Neural progenitor cell (in vitro differentiated cells): ENCODE results near the gene BARX2. TPM values are rescaled to one million over a fixed set of nuclear protein-coding genes. Genes with fewer than 3 reads are reported as not detected.
A peak's percentile ranks its signal among the peaks of the same experiment; 100 is the strongest.
"Not testable (repeated sequence)": the region's sequence is repeated elsewhere in the genome, so short reads cannot be mapped to it uniquely, and the experiment has no call there.

Experiments used
- DNase-seq: peaks from one replicate; pipeline ENCODE4 v3.0.0-alpha.2; 2016; ENCODE audit warnings: low spot score
- H2AFZ ChIP-seq: fragments of 200-600 bp; sonication (generic); replicated peaks from 2 replicates; pipeline ENCODE4 v1.6.1; 2016; ENCODE audit warnings: antibody characterized with exemption
- H3F3A ChIP-seq: fragments of 200-600 bp; sonication (generic); 2 replicates; pipeline ENCODE4 v1.6.1; 2016; ENCODE audit warnings: antibody characterized with exemption, low read depth
- H3K27ac ChIP-seq: fragments of 200-600 bp; sonication (generic); 2 replicates; pipeline ENCODE4 v1.5.1; 2016; ENCODE audit warnings: mild to moderate bottlenecking
- H3K27me3 ChIP-seq: fragments of 200-600 bp; sonication (generic); 2 replicates; pipeline ENCODE4 v1.6.1; 2016; ENCODE audit warnings: mild to moderate bottlenecking, moderate library complexity
- H3K36me3 ChIP-seq: fragments of 200-600 bp; sonication (generic); 2 replicates; pipeline ENCODE4 v1.5.1; 2016
- H3K4me1 ChIP-seq: fragments of 200-600 bp; sonication (generic); 2 replicates; pipeline ENCODE4 v1.6.1; 2016; ENCODE audit warnings: mixed run types
- H3K4me2 ChIP-seq: fragments of 200-600 bp; sonication (generic); 2 replicates; pipeline ENCODE4 v1.6.1; 2016
- H3K4me3 ChIP-seq: fragments of 200-600 bp; sonication (generic); 2 replicates; pipeline ENCODE4 v1.5.1; 2016
- H3K79me2 ChIP-seq: fragments of 200-600 bp; sonication (generic); 2 replicates; pipeline ENCODE4 v1.6.1; 2016; ENCODE audit warnings: low read depth
- H3K9ac ChIP-seq: fragments of 200-600 bp; sonication (generic); 2 replicates; pipeline ENCODE4 v1.6.1; 2016
- H3K9me3 ChIP-seq: fragments of 200-600 bp; sonication (generic); 2 replicates; pipeline ENCODE4 v1.5.1; 2016; ENCODE audit warnings: low read depth
- H4K20me1 ChIP-seq: fragments of 200-600 bp; sonication (generic); 2 replicates; pipeline ENCODE4 v1.6.1; 2016; ENCODE audit warnings: low read depth
- H3K27ac Mint-ChIP-seq: 3 replicates; pipeline ENCODE4 v1.8.0; 2021; ENCODE audit warnings: mixed read lengths
- H3K27me3 Mint-ChIP-seq: 2 replicates; pipeline ENCODE4 v1.8.0; 2022; ENCODE audit warnings: low read depth, mild to moderate bottlenecking, inconsistent platforms, moderate library complexity, mixed read lengths; ENCODE audit not compliant: insufficient read depth
- H3K36me3 Mint-ChIP-seq: 3 replicates; pipeline ENCODE4 v1.8.0; 2021; ENCODE audit warnings: mixed read lengths
- H3K4me1 Mint-ChIP-seq: 3 replicates; pipeline ENCODE4 v1.8.0; 2021; ENCODE audit warnings: mixed read lengths
- H3K4me3 Mint-ChIP-seq: 3 replicates; pipeline ENCODE4 v1.8.0; 2021; ENCODE audit warnings: mild to moderate bottlenecking, moderate library complexity, mixed read lengths
- H3K9me3 Mint-ChIP-seq: 3 replicates; pipeline ENCODE4 v1.8.0; 2020; ENCODE audit warnings: mixed read lengths
- CTCF ChIP-seq: fragments of 200-600 bp; sonication (generic); IDR thresholded peaks from 2 replicates; pipeline ENCODE4 v1.5.1; 2017; ENCODE audit warnings: antibody characterized with exemption, mild to moderate bottlenecking
- EZH2 ChIP-seq: fragments of 200-600 bp; sonication (generic); IDR thresholded peaks from 2 replicates; pipeline ENCODE4 v1.6.1; 2017; ENCODE audit warnings: antibody characterized with exemption, mild to moderate bottlenecking, moderate library complexity
- EZH2phosphoT487 ChIP-seq: fragments of 200-600 bp; sonication (generic); IDR thresholded peaks from 2 replicates; pipeline ENCODE4 v1.6.1; 2017; ENCODE audit warnings: antibody characterized with exemption
- total RNA-seq: library from RNA; depleted of rRNA; stranded (reverse); fragments of >200 nt; gene quantifications from 2 replicates; pipeline ENCODE4 v1.2.3, GENCODE V29; 2015; ENCODE audit warnings: low replicate concordance

The BARX2 gene
- total RNA-seq, result not detected in 2 replicates

- TF ChIP-seq CTCF (peak; percentile 57), EZH2 (no peak)
- peak within 1 kb of the TSS; percentile 86 for H3K4me2 ChIP-seq
- H2AFZ ChIP-seq, result no peak within 1 kb of the TSS
- Mint-ChIP-seq H3K4me1 (peaks cover 19% of the 10 kb centered on the region), H3K27ac (no peak within 1 kb of the TSS), H3K36me3 (no peaks in the 10 kb centered on the region), H3K27me3 (peaks cover 67% of the 10 kb centered on the region), H3K4me3 (peak within 1 kb of the TSS; percentile 83), H3K9me3 (peaks cover 5% of the 10 kb centered on the region)
- peak within 1 kb of the TSS; percentile 51 for H3K4me3 ChIP-seq
- H3K9ac ChIP-seq, result no peak within 1 kb of the TSS
- no peaks in the 10 kb centered on the region for H3K79me2 ChIP-seq
- peaks cover 100% of the 10 kb centered on the region for H3K27me3 ChIP-seq
- no peak within 1 kb of the TSS for H3K27ac ChIP-seq
- H3K4me1 ChIP-seq, result peaks cover 26% of the 10 kb centered on the region
- peaks cover 26% of the 10 kb centered on the region for H3F3A ChIP-seq
- H3K36me3 ChIP-seq, result no peaks in the 10 kb centered on the region
- peaks cover 41% of the 10 kb centered on the region for H4K20me1 ChIP-seq
- H3K9me3 ChIP-seq, result no peaks in the 10 kb centered on the region
- peak; percentile 91 for DNase-seq
These were observed at the start of gene BARX2 for GRCh38 chr11:129375751-129376657. TSS of gene BARX2 (plus strand) at chr11:129375848. CDS start at chr11:129376036, 188 bp downstream.

GRCh38 chr11:129326921-129327320 is 48.7 kb upstream of the BARX2 start:
- peaks cover 20% of the 10 kb centered on the region for H3K4me1 Mint-ChIP-seq

GRCh38 chr11:129327708-129328107 is 47.9 kb upstream of the BARX2 start:
- not testable (repeated sequence) for H3K27ac Mint-ChIP-seq, H3F3A ChIP-seq, H3K9ac ChIP-seq, H3K4me3 Mint-ChIP-seq, H3K9me3 ChIP-seq, H3K4me3 ChIP-seq, H3K36me3 ChIP-seq, H2AFZ ChIP-seq, H3K36me3 Mint-ChIP-seq, H3K4me2 ChIP-seq, H3K4me1 ChIP-seq, H3K27me3 ChIP-seq, DNase-seq, H3K79me2 ChIP-seq, H4K20me1 ChIP-seq, H3K27me3 Mint-ChIP-seq, H3K27ac ChIP-seq, H3K9me3 Mint-ChIP-seq
- peaks cover 24% of the 10 kb centered on the region for H3K4me1 Mint-ChIP-seq

More at GRCh38 chr11:129326921-129327320, 48.7 kb upstream of the BARX2 start:
- no peak overlapping the region for H3K4me2 ChIP-seq
- no peak overlapping the region for H2AFZ ChIP-seq
- no peaks in the 10 kb centered on the region for H3K27me3 ChIP-seq
- DNase-seq, result no peak
- Mint-ChIP-seq H3K27ac (no peak overlapping the region), H3K36me3 (no peaks in the 10 kb centered on the region), H3K9me3 (no peaks in the 10 kb centered on the region), H3K27me3 (peaks cover 3% of the 10 kb centered on the region), H3K4me3 (no peak overlapping the region)
- no peaks in the 10 kb centered on the region for H3K79me2 ChIP-seq
- no peaks in the 10 kb centered on the region for H3F3A ChIP-seq
- H3K36me3 ChIP-seq, result no peaks in the 10 kb centered on the region
- H4K20me1 ChIP-seq, result no peaks in the 10 kb centered on the region
- TF ChIP-seq EZH2phosphoT487 (no peak), CTCF (no peak), EZH2 (no peak)
- no peak overlapping the region for H3K27ac ChIP-seq
- no peak overlapping the region for H3K4me3 ChIP-seq
- H3K9me3 ChIP-seq, result no peaks in the 10 kb centered on the region
- H3K4me1 ChIP-seq, result peaks cover 4% of the 10 kb centered on the region
- H3K9ac ChIP-seq, result no peak overlapping the region

- DNase-seq, result no peak
- no peak for TF ChIP-seq CTCF
- no peak for TF ChIP-seq EZH2phosphoT487
- no peak for TF ChIP-seq EZH2
These were observed 46.9 kb upstream of the BARX2 start for GRCh38 chr11:129328756-129329155.

More at GRCh38 chr11:129328756-129329155, 46.9 kb upstream of the BARX2 start:
- Mint-ChIP-seq H3K4me3 (no peak overlapping the region), H3K9me3 (no peaks in the 10 kb centered on the region), H3K4me1 (peaks cover 23% of the 10 kb centered on the region), H3K27me3 (peaks cover 3% of the 10 kb centered on the region), H3K27ac (no peak overlapping the region), H3K36me3 (no peaks in the 10 kb centered on the region)
- Histone ChIP-seq H3K27me3 (no peaks in the 10 kb centered on the region), H4K20me1 (no peaks in the 10 kb centered on the region), H3K9me3 (no peaks in the 10 kb centered on the region), H3K4me1 (peaks cover 4% of the 10 kb centered on the region), H3K36me3 (no peaks in the 10 kb centered on the region), H3K27ac (no peak overlapping the region), H3F3A (no peaks in the 10 kb centered on the region), H3K4me2 (no peak overlapping the region), H3K4me3 (no peak overlapping the region), H2AFZ (peak overlapping the region; percentile 9), H3K79me2 (no peaks in the 10 kb centered on the region), H3K9ac (no peak overlapping the region)
